NCI-H187 treated with DMSO at 0.1 percent for 48 hours (cell line): ENCODE data around the gene ANKRD44.

ENCODE experiments used
- DNase-seq: peaks from one replicate; lab custom pipeline; 2025; lab: John Stamatoyannopoulos, UW

The ANKRD44 gene

DNA sequence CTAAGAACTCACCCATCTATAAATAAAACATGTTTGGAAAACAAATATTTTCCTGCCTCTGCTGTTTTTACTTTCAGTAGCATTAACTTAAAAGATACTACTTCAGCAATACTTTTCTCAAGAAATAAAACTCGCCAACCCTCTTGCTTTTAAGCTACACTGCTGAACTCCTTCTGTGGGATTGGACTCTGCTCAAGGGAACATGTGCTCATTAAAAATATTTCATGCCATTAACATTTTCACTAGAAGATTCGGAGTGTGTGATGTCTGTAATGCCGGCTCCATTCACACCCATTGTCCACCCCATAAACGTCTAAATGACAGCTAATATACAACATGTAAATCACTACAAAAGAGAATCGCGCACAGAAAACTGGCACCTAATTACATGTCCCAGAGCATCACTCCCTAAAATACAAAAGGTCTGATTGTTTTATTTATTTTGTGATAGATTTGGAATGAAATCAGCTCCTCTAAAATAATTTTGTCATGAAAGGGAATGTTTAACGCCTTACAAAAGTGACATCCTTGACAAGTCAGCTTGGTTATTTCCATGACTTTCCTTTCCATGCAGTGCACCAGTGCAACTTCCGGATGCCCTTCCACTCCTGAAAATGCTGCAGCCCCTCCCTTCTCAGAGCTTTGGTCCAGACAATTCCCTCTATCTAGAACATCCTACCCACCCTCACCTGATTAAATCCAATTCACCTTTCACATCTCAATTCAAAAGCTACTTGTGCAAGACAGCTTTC lies 73.1 kb downstream of the ANKRD44 start:
- no peak for DNase-seq

DNA sequence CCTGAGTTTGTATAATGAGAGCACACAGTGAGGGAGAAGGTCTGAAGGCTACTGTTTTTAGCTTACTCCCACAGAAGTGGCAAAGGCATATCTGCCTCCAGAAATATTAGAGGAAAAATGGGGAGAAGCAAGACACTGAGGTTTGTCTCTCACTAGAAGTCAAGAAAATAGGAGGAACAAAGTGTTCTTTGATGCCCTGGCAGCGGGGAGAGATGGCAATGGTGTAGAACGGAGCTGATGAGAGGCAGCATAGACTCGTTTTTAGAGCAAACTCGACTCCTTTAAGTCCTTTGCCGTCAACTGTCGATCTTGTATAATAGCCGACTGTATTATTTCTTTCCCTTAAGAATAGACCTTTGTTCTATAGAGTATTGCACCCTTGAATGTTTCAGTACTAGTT lies 73.8 kb downstream of the ANKRD44 start:
- no peak for DNase-seq

DNA sequence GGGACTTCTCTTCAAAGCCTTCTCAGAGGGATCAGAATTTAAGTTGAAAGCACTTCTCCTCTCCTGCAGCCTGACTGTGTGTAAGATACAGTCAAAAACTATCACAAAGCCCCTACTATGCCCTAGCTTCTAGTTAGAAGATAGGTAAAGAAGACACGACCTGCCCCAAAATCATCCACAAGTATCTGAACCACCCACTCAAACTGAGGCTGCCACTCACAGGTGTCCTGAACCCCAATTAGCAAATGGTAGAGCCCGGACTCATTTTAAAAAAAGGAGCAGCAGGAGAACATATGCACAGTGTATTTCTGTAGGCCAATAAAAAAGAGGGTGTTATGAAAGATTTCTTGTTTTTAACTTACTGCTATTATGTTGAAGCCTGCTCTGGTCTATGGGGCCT lies 74.4 kb downstream of the ANKRD44 start:
- no peak for DNase-seq

DNA sequence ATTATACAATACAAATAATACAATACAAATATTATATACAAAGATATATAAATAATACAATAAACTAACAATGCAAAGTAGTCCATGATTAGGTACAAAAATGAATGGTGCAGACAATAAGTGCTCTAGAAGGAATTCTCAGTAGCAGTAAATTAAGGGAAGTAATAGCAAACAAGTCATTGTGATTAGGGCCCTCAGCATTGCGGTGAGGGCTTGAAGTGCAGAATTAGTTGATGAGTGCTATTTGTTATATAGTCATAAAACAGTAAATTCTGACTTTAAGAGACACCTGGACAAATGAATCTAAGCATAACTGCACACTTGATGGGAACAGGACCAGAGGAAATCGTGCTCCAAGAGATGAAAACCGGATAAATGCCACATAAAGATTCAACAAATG lies 74.9 kb downstream of the ANKRD44 start:
- DNase-seq: peak; percentile 40

DNA sequence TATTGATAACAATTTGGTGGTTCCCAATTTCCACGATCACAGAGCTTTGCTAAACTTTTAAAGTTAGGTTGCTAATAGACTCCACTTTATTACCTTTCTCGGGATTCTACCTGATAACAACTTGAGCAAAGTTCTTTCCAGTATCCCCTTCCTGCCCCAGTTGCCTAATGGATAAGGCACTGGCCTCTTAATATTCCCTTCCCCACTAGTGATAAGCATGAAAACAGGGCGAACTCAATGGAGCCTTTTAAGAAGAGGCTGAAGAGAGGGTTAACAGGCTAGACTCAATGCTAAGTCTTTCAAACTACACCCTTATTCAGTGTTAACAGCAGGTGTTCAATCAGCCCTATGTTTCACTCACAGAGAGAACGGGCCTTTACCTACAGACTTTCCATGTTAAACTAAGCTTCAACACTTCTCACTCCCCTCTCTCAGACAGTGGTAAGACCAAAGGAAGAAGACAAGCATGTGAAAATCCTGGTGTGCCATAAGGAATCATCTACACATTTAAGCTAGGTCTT lies 75.8 kb downstream of the ANKRD44 start:
- DNase-seq: no peak

DNA sequence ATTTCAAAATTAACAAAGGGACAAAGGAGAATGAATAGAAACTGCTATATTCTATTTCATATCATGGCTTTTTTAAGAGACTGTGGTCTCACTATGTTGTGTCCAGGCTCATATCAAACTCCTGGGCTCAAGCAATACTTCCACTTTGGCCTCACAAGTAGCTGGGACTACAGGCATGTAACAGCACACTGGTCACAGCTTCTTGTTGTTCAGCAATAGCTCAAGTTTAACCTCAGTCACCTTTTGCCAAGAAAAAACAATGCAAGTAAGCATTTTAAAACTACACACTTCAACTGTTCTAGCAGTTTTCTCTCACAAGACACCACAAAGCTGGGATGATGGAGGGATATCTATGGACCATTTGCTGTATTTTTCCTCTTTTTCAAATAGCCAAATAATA lies 77.1 kb downstream of the ANKRD44 start:
- DNase-seq: no peak

DNA sequence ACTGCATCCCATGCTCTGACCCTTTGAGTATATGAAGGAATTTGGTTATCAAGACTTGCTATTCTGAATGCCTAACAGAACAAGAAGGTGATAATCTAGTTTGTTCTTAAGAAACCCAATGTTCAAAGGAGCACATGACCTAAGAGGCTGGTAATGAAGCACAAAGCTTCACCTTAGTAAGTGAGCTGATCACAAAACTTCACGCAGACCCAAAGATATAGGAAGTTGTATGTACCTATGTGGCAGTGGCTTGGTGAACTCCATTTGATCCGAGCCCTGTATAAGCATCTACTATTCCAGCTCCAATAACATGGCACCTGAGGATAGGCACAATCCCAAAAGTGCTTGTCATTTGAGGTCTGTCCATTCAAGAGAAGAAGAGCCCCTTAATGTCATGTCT lies 78.6 kb downstream of the ANKRD44 start:
- no peak for DNase-seq

DNA sequence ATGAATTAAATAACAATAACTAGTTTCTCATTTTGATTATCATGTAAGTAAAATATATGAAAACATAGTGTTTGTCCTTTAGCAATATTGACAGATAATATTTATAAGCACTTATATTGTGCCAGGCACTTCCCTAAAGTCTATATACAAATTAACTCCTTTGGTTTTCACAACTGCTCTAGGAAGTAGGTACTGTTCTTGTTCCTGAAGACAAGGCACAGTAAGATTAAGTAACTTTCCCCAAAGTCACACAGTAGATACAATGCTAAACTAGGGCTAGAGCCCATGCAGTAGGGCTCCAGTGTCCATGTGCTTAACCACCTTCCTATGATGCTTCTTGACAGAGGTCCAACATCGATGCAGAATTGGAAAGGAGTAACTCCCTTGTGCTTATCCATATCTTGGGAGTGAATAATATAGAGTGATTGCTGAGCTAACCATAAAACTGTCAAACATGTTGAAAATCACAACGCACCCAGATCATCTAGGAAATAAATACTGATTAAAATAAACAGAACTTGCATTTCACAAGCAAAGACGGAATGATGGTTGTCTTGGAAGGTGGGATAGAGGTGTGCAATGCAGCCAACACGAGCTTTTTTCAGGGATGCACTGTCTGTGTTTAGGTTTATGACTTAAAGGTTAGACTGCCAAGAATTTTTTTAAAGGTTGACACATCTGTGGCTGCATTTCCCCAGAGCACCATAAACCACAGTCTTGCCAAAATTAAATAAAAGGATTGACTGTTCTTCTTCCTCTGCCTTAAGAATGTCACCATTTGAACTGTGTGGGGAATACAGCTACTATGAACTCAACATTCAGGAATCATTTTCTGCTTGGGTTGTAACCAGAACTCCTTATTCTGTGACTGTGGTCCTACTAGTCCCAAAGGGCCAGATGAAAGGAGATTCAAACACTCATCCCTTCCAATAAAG lies 80.8 kb downstream of the ANKRD44 start:
- DNase-seq: no peak

DNA sequence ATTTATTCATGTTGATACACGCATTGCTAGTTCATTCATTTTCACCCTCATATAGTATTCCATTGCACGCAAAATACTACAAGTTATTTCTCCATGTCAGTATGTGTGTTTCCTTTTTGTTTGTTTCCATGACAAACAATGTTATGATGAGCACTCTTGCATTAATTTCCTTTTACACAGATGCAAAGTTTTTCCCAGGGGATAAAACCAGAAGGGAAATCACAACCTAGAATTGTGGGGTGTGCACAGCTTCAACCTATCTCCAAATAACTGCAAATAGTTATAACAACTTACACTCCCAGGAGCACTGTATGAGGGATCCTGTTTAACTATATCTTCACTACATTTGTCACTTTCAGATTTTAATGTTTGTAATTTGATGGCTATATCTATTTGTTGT lies 87.1 kb downstream of the ANKRD44 start:
- no peak for DNase-seq

DNA sequence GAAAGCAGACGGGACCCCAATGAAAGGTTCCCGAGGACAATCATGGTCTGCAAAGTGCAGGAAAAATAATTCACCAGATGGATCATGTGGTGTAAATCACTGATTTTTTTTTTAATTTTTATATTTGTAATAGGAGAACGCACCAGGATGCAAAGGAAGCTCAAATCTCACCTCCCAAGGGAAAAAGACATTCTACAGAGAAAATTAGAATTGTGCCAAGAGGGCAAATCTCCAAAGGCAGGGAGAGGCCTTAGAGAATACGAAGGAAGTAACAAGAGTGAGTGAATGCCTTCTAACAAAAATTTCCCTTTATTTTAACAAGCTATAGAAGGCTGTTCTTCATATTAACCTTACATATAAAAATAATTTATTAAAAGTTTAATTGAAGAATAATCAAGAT lies 90.9 kb downstream of the ANKRD44 start:
- DNase-seq: no peak

DNA sequence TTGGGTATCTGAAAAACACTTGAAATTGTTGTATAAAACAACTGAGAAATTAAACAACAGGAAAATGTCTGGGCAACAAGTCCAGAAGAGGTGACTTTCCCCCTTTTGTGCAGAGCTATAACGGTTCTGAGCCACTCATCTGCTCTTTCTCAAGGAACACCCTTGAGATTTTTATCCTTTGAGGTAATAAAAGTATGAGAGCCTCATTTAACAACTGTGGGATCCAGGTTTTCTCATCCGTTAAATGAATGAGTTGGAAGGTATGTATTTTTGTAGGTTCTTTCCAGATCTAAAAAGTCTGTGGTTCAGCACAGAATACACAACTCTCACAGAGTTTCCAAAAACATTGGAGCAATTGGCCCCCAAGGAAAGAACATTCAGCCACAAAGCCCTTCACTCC lies 93.0 kb downstream of the ANKRD44 start:
- no peak for DNase-seq

DNA sequence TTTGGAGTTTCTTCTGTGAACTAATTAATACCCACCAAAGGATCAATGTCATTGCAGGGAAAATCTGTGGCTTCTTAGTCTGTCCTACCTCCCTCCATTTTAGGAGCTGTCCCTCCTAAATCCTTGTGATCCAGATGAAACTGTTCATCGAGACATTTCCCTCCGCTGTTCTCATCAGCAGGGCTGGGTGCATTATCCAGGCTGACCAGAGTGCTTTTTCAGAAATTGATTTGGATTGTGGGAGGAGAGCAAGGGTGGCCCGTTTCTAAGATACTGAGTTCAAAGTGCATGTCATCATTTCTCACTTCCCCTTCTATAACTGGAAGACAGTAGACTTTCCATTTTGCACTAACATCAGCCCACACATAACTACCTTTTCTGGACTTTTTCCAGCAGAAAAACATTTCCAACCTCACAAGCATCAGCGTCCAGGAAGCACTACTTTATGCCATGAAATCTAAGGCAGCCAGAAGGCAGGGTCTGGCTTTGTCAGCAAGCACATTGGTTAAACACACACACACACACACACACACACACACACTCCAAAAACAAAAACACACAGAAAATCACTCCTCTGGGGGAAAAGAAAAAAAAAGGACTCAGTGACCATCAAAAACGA lies 94.1 kb downstream of the ANKRD44 start:
- DNase-seq: no peak

DNA sequence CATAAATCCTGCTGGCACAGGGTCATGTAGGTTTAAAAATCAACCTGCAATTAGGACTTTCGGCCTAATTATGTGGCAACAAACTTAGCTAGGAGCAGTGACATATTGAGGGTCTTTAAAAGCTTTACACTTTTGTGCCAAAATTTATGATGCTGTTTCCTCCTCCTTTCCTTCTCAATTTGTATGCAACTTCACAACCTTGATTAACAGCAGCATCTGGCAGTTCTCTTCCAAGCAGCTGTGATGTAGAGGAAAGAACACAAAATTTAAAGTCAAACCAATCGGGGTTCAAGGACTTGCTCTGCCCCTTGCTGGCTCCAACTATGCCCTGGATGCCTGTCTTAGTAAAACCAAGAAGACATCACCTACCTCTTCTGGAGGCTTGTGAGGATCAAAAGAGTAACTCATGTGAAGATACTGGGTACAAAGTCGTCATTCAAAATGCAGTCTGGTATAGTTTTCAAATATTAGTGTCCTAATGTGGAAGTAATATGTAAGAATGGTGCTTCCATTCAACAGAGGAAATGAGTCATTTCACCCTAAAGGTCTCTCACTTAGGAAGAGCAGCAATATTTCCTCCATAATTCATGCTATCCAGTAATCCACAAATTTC lies 94.7 kb downstream of the ANKRD44 start:
- DNase-seq: no peak

DNA sequence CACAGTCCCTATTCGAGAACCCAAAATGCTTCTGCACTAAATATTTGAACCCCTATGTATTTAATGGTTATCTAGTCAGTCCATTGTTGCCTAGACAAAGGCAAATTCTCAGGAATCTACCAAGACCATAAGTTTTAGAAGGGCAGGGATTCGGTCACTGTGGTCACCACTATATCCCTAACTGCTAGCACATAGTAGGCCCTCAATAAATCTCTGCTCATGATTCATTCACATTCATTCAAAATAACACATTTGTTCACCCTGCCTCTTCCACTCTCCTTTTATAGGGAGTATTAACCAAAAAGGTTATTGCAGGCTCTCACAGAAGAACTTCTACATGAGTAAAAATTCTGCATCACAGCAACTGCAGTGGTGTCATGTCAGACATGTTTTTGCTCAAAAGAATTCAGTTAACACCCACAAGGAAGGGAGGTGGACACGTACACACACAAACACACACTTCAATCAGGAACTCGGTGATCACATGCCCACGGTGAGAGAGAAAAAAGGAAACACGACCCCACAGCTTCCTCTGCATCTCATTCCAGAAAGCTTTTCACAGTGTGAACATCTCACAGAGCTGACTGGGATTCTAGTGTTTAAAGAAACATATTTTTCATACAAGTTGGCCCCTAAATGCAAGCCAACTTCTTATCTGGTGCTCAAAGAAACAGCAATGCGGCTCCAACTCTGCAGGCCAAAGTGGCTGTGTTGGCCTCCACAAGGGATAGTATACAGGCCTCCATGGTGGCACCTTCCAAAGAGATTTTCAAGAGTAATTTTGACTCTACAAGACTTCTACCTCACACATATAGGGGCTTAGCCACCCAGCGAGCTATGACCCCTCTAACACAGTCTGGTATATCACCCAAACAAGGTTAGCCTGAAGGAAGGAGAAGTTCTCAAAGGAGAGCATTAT lies 98.0 kb downstream of the ANKRD44 start:
- no peak for DNase-seq

DNA sequence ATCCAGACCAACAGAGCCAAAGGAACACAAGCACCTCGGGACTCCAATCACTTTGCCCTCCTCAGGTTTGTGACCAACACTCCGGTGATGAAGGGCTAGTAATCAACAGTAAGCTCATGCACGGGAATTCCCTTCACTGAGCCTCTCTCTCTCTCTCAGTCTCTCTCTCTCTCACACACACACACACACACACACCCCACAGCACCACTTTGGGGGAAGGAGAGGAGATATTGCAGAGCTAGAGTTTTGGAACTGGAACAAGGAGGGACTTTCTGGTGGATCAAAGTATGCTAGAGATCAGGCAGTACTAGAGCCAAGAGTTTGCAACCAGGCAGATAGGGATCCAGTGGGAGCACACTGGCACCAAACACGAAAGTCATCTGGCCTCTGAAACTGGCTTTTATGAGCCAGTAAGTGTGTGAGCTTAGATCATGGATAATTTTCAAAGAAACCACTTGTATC lies 98.7 kb downstream of the ANKRD44 start:
- no peak for DNase-seq

DNA sequence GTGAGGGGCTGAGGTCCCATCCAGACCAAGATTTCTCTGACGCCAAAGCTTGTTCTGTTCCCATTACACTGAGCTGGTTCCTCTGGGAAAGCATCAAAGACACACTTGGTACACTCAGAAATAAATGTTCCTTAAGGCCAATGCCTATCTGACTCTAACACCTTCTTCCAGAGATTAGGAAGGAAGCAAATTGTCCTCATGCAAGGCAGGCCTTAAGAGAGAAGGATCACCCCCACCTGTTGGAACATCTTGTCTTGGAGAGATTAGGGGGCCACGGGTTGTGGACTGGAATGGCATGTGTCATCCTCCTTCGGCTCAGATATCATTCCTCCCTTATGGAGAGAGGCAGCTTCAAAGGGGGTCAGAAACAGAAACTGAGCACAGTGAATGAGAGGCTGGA lies 100.2 kb downstream of the ANKRD44 start:
- no peak for DNase-seq

DNA sequence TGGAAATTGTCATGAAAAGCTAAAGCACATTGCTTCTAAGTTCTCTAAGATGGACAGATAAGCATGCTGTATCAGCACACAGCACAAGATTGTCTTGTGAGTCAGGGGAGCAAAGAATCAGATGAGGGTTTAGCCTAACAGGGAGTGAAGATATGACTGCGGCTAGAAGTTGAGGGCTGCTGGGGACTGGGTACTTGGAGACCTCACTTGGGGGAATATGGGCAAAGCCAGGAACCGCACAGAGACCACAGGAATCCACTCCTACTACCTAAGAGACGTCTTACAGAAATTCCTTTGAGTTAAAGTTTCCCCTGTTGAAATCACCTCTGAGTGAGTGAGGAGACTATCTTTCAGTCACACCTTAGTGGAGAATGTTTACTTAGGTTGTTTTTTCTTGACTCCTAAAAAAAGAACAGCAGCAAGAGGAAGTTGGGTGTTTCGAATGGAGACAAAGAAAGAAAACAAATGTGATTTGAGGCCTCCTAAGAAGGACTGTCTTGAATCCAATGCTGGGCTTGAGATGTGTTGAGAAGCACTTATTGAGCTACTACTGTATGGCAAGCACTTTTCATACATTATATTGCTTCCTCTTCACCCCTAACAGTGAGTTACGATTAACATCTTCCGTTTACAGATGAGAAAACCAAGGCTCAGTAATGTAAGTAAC lies 100.7 kb downstream of the ANKRD44 start:
- no peak for DNase-seq

DNA sequence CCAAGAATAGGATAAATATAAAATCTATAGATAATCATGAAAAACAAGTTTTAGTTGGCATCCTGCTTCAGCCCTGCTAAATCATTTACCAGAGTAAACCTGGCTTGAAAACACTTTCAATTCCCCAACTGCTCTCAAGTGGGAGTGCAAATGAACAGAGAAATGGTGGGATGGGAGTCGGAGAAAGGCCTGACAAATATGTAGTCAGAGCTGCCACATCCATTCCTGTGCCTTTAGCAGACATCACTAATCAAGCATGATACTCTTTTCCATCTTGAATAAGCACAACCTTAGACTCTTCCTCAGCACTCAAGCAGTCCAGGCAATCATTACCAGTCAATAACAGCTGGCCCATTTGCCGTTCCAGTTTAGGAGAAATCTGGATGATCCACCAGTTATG lies 101.3 kb downstream of the ANKRD44 start:
- no peak for DNase-seq

DNA sequence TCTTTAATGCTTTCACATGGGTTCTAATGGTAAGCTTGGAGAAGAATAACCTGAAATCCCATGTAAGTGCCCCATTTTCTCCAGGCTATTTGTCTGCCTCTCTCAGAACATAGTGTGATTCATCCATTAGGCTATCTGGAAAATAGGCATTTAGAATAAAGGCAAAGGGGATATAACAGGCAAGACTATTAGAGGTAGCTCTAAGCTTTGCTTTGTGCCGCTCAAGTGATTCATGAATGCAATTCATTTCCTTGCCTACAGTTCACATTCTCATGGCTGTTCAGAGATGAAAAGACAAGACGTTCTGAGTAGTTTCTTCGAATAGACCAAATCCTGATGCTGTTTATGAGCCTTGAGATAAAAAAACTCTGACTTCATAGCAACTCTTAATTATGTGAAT lies 101.7 kb downstream of the ANKRD44 start:
- no peak for DNase-seq

DNA sequence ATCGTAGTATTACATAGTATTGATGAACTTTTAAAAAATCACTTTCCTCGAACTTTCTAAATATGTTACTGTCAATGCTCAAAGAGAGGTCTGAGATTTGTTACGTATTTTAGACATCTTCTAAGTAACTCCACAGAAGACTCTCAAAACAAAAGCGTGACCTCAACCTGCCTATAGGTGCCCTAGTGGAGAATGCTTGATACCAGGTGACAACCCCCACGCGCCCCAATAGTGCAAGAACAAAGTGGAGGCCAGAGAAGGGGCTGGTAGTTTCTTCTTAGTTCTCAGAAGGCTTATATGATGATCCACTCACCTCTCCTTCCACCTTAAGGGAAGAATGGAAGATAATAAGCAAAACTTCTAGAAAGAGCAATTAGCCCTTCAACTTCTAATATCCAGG lies 102.6 kb downstream of the ANKRD44 start:
- no peak for DNase-seq
